CD4-positive, alpha-beta T cell treated with Interleukin-15 for 4 hours (primary cell): ENCODE results near the gene ZNF655.

Source experiments
- DNase-seq: peaks from one replicate; pipeline ENCODE4 v3.0.0-alpha.2; 2020; ENCODE audit warnings: low spot score

Gene ZNF655

DNA sequence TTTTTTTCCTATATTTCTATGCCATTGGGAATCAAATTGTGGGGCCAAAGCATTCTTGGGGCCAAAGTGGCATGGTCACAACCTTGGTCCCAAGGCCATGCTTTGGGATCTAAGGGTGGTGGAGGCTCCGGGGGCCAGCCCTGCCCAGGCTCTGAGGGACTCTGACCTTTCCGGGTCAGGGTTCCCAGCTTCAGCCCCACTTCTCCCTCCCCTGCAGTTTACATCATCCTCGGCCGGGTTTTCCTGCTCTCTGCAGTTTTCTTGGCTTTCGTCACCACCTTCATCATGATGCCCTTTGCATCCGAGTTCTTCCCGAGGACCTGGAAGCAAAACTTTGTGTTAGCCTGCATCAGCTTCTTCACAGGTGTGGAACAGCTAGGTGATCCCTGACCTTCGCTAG is 48.1 kb downstream of the ZNF655 start:
- DNase-seq = no peak

DNA sequence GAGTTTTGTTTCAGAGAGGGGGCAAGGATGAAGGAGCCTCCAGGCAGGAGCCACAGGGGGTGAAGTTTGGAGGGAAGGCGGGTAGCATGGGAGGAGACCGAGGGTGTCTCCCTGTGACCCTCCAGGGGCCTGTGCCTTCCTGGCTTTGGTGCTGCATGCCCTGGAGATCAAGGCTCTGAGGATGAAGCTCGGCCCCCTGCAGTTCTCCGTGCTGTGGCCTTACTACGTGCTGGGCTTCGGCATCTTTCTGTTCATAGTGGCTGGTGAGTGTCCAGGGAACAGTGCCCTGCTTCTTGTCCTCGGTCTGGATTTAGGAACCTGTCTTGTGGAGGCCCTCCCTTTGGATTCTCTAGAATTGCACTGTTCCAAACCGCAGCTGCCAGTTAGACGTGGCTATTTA is 49.1 kb downstream of the ZNF655 start:
- DNase-seq = no peak

DNA sequence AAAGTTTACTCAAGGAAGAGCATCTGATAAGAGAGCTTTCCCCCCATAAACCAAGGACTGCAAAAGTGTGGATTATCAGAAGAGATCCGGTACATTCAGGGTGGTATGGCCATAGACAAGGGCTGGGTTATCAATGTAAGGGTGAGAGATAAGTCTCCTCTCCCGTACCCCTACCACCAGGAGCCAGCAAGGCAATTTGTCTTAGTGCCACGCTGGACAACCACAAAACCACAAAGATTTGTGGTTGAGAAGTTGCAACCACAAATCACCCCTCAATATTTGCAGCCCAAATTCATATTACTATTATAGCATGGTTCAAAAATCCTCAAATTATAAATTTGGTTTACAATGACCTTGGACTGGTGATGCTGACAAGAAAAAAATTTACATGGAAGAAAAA is 56.1 kb downstream of the ZNF655 start:
- DNase-seq = no peak

DNA sequence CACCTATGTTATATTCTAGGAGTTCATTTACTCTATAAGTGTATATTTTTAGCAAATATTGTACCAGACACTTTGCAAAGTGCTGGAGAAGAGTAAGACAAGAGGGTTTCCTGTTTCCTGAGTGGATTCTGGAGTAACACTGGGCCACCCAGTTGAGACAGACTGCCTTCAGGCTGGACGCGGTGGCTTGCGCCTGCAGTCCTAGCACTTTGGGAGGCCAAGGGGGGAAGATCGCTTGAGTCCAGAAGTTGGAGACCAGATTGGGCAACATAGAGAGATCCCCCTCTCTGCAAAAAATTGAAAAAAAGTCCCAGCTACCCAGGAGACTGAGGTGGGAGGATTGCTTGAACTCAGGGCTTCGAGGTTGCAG is 57.5 kb downstream of the ZNF655 start:
- no peak for DNase-seq

DNA sequence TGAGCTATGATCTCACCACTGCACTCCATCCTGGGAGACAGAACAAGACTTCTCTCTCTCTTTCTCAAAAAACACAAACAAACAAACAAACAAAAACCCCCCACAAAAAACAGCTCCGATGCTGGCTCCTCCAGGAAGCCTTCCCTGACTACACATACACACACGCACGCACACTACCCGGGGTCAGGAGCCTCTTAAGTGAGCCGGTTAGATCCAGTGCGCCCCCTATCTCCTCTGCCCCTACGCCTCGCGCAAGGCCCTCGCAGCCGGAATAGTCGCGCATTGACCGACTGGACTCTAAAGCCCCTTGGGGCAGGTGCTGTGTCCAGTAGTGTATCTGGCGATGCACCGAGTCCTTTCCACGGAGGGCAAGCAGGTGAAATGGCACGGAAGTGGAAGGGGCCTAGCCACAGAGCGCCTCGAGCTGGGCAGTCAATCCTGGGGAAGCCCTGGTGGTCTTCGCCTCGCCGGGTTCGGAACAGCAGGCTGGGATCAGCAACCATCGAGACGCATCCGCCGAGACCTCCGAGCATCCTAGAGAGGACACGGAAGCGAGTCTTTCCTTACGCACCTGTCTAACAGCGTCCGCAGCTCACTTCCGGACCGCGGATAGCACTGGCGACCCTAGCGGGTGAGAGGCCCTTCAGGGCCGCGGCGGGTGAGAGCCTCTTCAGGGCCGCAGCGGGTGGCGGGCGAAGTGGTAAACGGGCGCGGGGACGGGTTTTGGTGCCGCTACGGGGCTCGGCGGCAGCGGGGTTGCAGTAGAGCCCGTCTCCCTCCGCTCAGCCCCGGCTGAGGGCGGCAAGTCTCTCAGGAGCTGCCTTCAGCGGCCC is 58.1 kb downstream of the ZNF655 start, which contains the start of gene ZSCAN25:
TSS of gene ZSCAN25 (plus strand) at position 588 of the 833 bp plus-strand sequence. CDS start 2,661 bp downstream, outside the sequence.
- DNase-seq = peak; percentile 90

DNA sequence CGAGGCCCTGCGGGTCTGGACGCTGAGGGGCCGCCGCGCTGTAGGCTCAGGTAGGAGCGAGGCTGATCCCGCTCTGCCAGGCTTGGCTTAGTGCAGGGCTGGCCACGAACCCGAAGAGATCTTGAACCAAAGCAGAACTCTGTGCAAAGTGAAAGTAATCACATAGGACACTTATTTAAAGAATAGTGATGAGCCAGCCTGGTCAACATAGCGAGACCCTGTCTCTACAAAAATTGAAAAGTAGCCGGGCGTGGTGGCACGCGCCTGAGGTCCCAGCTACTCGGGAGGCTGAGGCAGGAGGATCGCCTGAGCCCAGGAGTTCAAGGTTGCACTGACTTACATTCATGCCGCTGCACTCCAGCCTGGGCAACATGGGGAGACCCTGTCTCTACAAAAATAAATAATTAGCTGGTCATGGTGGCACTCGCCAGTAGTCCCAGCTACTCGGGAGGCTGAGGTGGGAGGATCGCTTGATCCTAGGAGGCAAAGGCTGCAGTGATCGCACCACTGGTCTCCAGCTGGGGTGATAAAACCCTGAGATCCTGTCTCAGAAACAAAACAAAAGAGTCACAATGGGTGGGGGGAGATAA is 58.8 kb downstream of the ZNF655 start:
- no peak for DNase-seq

DNA sequence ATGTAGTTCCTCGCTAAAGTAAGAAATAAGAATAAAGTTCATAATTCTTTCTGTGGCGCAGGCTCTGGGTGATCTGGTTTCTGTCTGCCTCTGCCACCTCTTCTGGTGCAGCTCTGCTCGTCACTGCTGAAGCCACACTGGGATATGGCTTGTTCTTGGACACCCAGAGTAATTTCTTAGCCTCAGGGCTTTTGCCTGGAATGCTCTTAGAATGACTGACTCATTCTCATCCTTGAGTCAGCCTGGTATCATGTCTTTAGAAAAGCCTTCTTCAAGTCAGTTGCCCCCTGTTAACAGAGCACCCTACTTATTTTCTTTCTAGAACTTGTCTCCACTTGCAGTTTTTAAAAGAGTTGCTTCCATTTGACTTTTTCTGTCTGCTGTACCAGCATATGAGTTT is 60.3 kb downstream of the ZNF655 start:
- DNase-seq = no peak

DNA sequence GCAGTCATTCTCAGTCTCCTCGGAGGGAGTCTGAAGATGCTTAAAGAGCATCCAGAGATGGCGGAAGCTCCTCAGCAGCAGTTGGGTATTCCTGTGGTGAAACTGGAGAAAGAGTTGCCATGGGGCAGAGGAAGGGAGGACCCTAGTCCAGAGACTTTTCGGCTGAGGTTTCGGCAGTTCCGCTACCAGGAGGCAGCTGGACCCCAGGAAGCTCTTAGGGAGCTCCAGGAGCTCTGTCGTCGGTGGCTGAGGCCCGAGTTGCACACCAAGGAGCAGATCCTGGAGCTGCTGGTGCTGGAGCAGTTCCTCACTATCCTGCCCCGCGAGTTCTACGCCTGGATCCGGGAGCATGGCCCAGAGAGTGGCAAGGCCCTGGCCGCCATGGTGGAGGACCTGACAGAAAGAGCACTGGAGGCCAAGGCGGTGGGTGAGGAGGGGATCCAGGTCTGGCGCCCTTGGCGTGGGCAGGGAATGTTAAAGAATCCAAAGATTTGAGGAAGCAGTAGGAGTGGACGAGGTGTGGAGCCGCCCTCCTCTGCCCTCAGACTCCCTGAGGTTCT is 61.2 kb downstream of the ZNF655 start:
- no peak for DNase-seq

DNA sequence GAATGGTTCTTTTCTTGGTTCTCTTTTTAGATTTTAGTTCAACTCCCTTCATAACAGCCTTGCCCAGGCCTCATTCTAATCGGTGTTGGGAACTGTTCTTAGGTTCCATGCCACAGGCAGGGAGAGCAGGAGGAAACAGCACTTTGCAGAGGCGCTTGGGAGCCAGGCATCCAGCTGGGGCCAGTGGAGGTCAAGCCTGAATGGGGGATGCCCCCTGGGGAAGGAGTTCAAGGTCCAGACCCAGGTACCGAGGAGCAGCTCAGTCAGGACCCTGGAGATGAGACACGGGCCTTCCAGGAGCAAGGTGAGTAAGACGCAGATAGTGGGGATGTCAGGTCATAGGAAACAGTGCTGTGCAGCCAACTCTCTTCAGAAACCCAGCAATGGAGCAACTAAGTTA is 62.8 kb downstream of the ZNF655 start:
- no peak for DNase-seq

DNA sequence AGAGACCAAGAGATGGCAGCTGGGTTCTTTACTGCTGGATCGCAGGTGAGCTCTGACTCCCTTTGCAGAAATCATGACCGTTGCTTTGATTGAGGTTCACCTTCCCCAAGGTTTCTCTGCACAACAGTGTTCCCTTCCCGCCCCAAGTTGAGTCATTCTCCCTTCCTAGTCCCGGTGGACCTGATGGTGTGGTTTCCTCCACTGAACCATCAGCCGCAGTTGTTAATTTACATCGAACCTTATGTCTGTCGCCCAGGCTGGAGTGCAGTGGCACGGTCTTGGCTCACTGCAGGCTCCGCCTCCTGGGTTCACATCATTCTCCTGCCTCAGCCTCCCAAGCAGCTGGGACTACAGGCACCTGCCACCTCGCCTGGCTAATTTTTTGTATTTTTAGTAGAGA is 64.2 kb downstream of the ZNF655 start:
- DNase-seq = no peak

DNA sequence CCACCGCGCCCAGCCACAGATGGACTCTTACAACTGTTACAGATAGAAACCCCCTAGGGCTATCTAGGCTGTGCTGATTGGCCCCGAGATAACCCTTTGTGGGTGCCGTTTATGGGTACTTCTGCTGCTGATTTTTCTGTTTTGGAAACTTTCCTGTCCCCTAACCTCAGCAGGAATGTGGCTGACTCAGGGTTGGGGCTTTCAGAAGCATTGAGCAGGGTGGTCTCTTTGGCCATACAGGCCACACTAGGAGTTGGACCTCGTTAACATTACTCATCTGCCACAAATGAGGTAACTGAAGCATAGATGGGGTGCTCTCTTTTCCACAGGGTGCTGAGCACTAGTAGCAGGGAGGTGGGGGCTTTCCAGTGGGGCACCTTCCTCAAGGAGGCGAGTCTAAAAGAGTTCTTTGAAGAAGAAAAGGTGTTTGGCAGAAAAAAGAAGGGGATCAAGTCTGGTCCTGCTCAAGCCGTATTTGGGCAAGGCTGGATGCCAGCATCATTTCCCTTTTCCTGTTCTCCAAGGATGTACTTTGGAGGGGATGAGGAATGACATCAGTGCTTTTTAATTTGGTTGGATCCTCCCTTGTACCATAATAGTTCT is 64.8 kb downstream of the ZNF655 start:
- no peak for DNase-seq

DNA sequence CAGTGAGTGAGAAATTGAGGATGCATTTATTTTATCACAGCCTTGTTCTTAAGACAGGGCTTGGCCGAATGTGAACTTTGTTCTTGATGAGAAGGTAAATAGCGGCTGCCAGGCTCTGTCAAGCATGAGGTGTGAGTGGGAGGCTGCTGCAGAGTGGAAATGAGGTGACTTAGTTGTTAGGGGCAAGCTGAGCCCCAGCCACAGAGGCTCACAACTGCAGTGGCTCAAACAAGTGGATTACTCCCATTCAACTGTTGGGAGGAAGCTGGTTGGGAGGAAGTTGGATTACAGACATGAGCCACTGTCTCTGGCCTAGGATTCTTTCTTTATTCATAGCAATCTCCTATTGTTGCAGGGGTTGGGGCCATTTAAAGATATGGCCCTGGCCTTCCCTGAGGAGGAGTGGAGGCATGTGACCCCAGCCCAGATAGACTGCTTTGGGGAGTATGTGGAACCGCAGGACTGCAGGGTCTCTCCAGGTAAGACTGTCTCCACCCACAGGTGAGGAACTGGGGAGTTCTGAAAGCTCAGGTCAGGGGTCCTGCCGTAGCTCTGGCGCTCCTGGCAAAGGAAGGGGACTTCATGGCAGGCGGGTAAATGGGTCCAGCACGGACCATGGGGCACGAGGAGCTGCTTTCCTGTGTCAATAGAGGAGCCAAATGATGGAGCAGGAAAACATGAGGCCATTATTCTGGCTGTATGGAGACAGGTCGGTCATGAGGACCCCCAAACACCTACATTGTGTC is 65.4 kb downstream of the ZNF655 start:
- no peak for DNase-seq

DNA sequence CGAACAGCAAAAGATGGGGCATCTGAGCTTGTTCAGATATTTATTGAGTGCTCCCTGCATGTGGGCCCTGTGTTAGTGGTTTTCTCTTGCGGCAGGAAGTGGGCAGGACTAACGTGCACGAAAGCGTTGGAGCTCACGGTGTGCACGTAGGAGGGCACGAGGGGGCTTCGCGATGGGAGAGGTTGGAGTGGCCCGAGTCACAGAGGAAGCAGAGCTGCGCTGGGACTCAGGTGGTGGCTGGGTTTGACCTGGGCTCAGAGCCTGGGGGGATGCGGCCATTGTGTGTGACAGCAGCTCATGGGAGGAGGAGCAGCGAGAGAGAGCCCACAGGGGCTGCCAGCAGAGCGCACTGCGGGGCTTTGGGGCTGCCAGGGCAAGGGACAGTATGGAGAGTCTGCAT is 66.0 kb downstream of the ZNF655 start:
- peak; percentile 58 for DNase-seq

DNA sequence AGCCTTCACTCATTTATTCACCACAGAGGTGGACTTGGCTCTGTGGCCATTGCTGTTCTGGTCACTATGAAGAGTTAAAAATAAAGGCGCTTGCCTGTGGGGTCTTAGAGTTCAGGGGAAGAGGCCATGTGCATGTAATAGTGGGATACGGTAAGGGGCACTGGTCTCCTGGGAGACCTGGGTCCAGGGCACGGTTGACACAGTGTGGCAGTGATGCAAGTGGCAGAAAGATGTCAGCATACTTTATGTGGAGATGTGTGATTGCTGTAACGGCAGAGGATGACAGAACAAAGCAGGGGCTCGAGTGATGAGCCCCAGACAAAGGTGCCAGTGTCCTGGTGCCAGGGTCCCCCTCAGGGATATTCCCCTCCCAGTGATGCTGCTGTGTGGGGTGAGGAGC is 66.9 kb downstream of the ZNF655 start:
- no peak for DNase-seq

DNA sequence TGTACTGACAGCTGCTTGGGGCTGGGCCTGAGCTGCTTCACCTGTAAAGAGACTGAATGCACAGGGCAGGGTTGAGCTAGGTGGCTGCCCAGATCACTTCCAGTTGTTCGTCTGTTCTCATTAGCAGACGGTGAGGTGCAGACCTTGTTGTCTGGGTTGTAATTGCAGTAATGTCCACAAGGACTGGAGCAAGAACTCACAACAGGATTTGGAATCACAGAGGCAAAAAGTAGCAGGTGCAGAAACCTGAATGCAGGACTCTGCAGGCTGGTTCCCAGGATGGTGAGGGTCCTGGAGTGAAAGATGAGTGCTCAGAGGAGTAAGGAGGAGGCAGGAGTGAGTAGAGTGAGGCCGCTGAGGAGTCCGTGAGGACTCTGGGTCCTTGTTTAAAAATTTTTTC is 67.5 kb downstream of the ZNF655 start:
- no peak for DNase-seq
